DND-41 (cell line): ENCODE measurements around the gene STAG1.

Experiments used
- EZH2 ChIP-seq: IDR thresholded peaks from 3 replicates; pipeline ENCODE4 v1.6.1; 2012; ENCODE audit warnings: borderline replicate concordance, low read depth, mild to moderate bottlenecking, moderate library complexity, low read length, inconsistent platforms; ENCODE audit not compliant: severe bottlenecking
- TF ChIP-seq, protein P1 (sequence below): IDR thresholded peaks from 2 replicates; pipeline ENCODE4 v1.5.1; 2012; ENCODE audit warnings: borderline replicate concordance, low read length, moderate library complexity, mild to moderate bottlenecking; ENCODE audit not compliant: poor library complexity, severe bottlenecking; ENCODE audit errors: extremely low read depth

DNA sequence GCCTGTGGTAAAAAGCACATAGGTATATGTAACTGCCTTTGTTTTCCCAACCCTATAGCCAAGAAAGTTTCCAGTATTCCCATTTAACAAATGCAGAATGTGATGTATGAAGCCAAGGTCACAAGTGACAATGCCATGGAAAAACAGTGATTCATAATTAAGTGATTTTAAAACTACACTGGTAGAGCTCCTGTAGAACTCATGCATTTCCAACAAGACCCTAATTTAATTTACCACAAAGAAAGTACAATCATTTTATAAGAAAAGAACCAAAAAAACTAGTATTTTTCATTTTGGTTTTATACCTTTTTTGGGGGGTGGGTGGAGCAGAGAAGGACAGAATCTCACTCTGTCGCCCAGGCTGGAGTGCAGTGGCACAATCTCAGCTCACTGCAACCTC is 82.0 kb downstream of the STAG1 start:
- TF ChIP-seq, protein P1, sequence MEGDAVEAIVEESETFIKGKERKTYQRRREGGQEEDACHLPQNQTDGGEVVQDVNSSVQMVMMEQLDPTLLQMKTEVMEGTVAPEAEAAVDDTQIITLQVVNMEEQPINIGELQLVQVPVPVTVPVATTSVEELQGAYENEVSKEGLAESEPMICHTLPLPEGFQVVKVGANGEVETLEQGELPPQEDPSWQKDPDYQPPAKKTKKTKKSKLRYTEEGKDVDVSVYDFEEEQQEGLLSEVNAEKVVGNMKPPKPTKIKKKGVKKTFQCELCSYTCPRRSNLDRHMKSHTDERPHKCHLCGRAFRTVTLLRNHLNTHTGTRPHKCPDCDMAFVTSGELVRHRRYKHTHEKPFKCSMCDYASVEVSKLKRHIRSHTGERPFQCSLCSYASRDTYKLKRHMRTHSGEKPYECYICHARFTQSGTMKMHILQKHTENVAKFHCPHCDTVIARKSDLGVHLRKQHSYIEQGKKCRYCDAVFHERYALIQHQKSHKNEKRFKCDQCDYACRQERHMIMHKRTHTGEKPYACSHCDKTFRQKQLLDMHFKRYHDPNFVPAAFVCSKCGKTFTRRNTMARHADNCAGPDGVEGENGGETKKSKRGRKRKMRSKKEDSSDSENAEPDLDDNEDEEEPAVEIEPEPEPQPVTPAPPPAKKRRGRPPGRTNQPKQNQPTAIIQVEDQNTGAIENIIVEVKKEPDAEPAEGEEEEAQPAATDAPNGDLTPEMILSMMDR = no peak
- no peak for TF ChIP-seq EZH2
